HFFc6 (cell line): ENCODE measurements around the gene THSD7B. TPM values are rescaled to one million over a fixed set of nuclear protein-coding genes. Genes with fewer than 3 reads are reported as not detected.
A peak's percentile ranks its signal among the peaks of the same experiment; 100 is the strongest.

Experiments
- DNase-seq: peaks from one replicate; pipeline ENCODE4 v3.0.0-alpha.2; 2018
- H3K27ac Mint-ChIP-seq: 2 replicates; pipeline ENCODE4 v1.8.0; 2020; ENCODE audit warnings: mild to moderate bottlenecking, mixed read lengths
- H3K27me3 Mint-ChIP-seq: 2 replicates; pipeline ENCODE4 v1.8.0; 2021; ENCODE audit warnings: mild to moderate bottlenecking, moderate library complexity, mixed read lengths; ENCODE audit not compliant: insufficient read depth
- H3K36me3 Mint-ChIP-seq: 2 replicates; pipeline ENCODE4 v1.8.0; 2021; ENCODE audit warnings: low read depth, mixed read lengths
- H3K4me1 Mint-ChIP-seq: 2 replicates; pipeline ENCODE4 v1.8.0; 2020; ENCODE audit warnings: low read depth, mixed read lengths
- H3K4me3 Mint-ChIP-seq: 2 replicates; pipeline ENCODE4 v1.8.0; 2020; ENCODE audit warnings: mild to moderate bottlenecking, moderate library complexity, mixed read lengths
- H3K9me3 Mint-ChIP-seq: 2 replicates; pipeline ENCODE4 v1.8.0; 2020; ENCODE audit warnings: mild to moderate bottlenecking, mixed read lengths
- CTCF ChIP-seq: fragments of 200-600 bp; sonication (generic); IDR thresholded peaks from 2 replicates; pipeline ENCODE4 v1.5.0; 2021; ENCODE audit warnings: antibody characterized with exemption, mild to moderate bottlenecking
- total RNA-seq, 6 experiments: library from RNA; stranded (reverse); fragmentation: NEBNext Ultra II Directional; extraction: Animal tissue kit (Norgen Biotek cat#: 25700); gene quantifications; 2 replicates in 1 of 6; 3 replicates in 5 of 6; pipeline ENCODE4 v1.2.3, GENCODE V29; 2021

The THSD7B gene
- total RNA-seq, 6 experiments from 2014 or later, result 0.10 to 0.25 (median 0.22) TPM; not detected in 2

- peaks cover 4% of the 10 kb centered on the region; the same call in 1 of the 2 replicates for H3K9me3 Mint-ChIP-seq
- DNase-seq, result no peak
- H3K27me3 Mint-ChIP-seq, result no peaks in the 10 kb centered on the region
- H3K4me1 Mint-ChIP-seq, result no peaks in the 10 kb centered on the region
- no peak overlapping the region for H3K4me3 Mint-ChIP-seq
- no peaks in the 10 kb centered on the region for H3K36me3 Mint-ChIP-seq
- no peak overlapping the region for H3K27ac Mint-ChIP-seq
- no peak for TF ChIP-seq CTCF
Measured at GRCh38 chr2:137454886-137455285, 689.5 kb downstream of the THSD7B start.

GRCh38 chr2:137467246-137467862, 702.0 kb downstream of the THSD7B start:
- TF ChIP-seq CTCF, result peak; percentile 79
- Mint-ChIP-seq H3K36me3 (no peaks in the 10 kb centered on the region), H3K9me3 (no peaks in the 10 kb centered on the region; the same call in 1 of the 2 replicates), H3K4me1 (no peaks in the 10 kb centered on the region), H3K27ac (no peak overlapping the region), H3K4me3 (no peak overlapping the region), H3K27me3 (no peaks in the 10 kb centered on the region; the same call in 1 of the 2 replicates)
- peak; percentile 39 for DNase-seq

- H3K9me3 Mint-ChIP-seq, result peaks cover 5% of the 10 kb centered on the region
- no peak for DNase-seq
- no peak overlapping the region for H3K27ac Mint-ChIP-seq
- H3K4me3 Mint-ChIP-seq, result no peak overlapping the region
- TF ChIP-seq CTCF, result no peak
- no peaks in the 10 kb centered on the region for H3K27me3 Mint-ChIP-seq
- H3K4me1 Mint-ChIP-seq, result no peaks in the 10 kb centered on the region
- H3K36me3 Mint-ChIP-seq, result no peaks in the 10 kb centered on the region
Measured at GRCh38 chr2:137493261-137493660, 727.9 kb downstream of the THSD7B start.

- H3K27me3 Mint-ChIP-seq, result no peaks in the 10 kb centered on the region
- H3K9me3 Mint-ChIP-seq, result peaks cover 5% of the 10 kb centered on the region; the same call in 1 of the 2 replicates
- H3K4me1 Mint-ChIP-seq, result no peaks in the 10 kb centered on the region
Measured at GRCh38 chr2:137500599-137500998, 735.3 kb downstream of the THSD7B start.

DNA sequence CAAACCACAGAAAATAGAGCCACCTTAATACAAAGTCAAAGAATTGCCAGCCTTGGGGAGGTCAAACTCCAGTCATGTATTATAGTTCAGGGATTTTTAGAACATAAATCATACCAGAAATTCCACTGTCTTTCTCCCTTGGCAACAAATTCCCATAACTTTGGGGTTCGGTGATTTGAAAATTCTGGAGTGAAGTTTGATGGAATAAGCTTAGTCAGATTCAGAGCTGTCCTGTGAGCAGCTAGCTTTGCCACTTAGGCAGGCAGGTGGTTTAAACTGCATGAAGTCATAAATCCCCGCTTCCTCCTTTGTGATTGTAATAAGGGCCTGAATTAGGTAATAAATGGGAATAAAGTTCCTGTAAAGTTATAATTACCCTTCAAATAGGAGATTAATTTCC, 741.9 kb downstream of the THSD7B start:
- no peaks in the 10 kb centered on the region for H3K36me3 Mint-ChIP-seq
- H3K4me3 Mint-ChIP-seq, result no peak overlapping the region
- H3K4me1 Mint-ChIP-seq, result no peaks in the 10 kb centered on the region
- no peaks in the 10 kb centered on the region; the same call in none of the 2 replicates for H3K9me3 Mint-ChIP-seq
- no peaks in the 10 kb centered on the region; the same call in 1 of the 2 replicates for H3K27me3 Mint-ChIP-seq
- no peak for DNase-seq
- no peak overlapping the region for H3K27ac Mint-ChIP-seq
- TF ChIP-seq CTCF, result no peak

More at GRCh38 chr2:137500599-137500998, 735.3 kb downstream of the THSD7B start:
- H3K27ac Mint-ChIP-seq, result no peak overlapping the region
- no peak for DNase-seq
- H3K36me3 Mint-ChIP-seq, result no peaks in the 10 kb centered on the region
- TF ChIP-seq CTCF, result no peak
- H3K4me3 Mint-ChIP-seq, result no peak overlapping the region
